HepG2 (cell line): Measurements from ENCODE around the gene CDC6. TPM values are rescaled to one million over a fixed set of nuclear protein-coding genes. Genes with fewer than 3 reads are reported as not detected.

Experiments used
- CCDC6 ChIP-seq: sonication (generic); formaldehyde crosslinking; IDR thresholded peaks from 2 replicates; pipeline ENCODE4 v1.8.1; 2022; ENCODE audit warnings: mild to moderate bottlenecking, missing genetic modification reagents, moderate library complexity
- EED ChIP-seq: sonication (generic); formaldehyde crosslinking; IDR thresholded peaks from 2 replicates; pipeline ENCODE4 v1.5.0; 2020; ENCODE audit warnings: mild to moderate bottlenecking, missing genetic modification reagents
- FOXC1 ChIP-seq: sonication (generic); formaldehyde crosslinking; IDR thresholded peaks from 2 replicates; pipeline ENCODE4 v1.8.0; 2022; ENCODE audit warnings: mild to moderate bottlenecking, missing genetic modification reagents, borderline replicate concordance
- GMEB2 ChIP-seq: IDR thresholded peaks from 2 replicates; pipeline ENCODE4 v1.6.1; 2016; ENCODE audit warnings: missing biosample characterization, missing genetic modification reagents, low read depth
- GPN1 ChIP-seq: sonication (generic); formaldehyde crosslinking; IDR thresholded peaks from 2 replicates; pipeline ENCODE4 v1.5.1; 2020; ENCODE audit warnings: missing genetic modification reagents, borderline replicate concordance
- HMGA1 ChIP-seq: sonication (generic); formaldehyde crosslinking; conservative IDR thresholded peaks from 2 replicates; pipeline ENCODE4 v1.4.0; 2020; ENCODE audit warnings: missing genetic modification reagents
- MAZ ChIP-seq, 2 experiments: sonication (generic) in 1 of 2; formaldehyde crosslinking in 1 of 2; IDR thresholded peaks; 2 replicates each; pipeline versions ENCODE4 v1.5.0 to v1.6.1; 2012 to 2020; ENCODE audit warnings: low read depth in 2 of 2, mild to moderate bottlenecking in 2 of 2, borderline replicate concordance in 1 of 2, improper control_type of control experiment in 1 of 2, low read length in 1 of 2, missing genetic modification reagents in 1 of 2, moderate library complexity in 1 of 2
- MED1 ChIP-seq: sonication (generic); formaldehyde crosslinking; IDR thresholded peaks from 2 replicates; pipeline ENCODE4 v1.4.0; 2020; ENCODE audit warnings: missing genetic modification reagents
- NCOA5 ChIP-seq: sonication (generic); formaldehyde crosslinking; IDR thresholded peaks from 2 replicates; pipeline ENCODE4 v1.4.0; 2020; ENCODE audit warnings: missing genetic modification reagents
- NFYC ChIP-seq: IDR thresholded peaks from 2 replicates; pipeline ENCODE4 v1.6.1; 2016; ENCODE audit warnings: missing genetic modification reagents, missing compliant biosample characterization
- PTBP1 ChIP-seq: fragments of 200-400 bp; formaldehyde crosslinking; IDR thresholded peaks from 2 replicates; pipeline ENCODE4 v1.6.1; 2018; ENCODE audit warnings: low read length, low read depth; ENCODE audit not compliant: poor library complexity, severe bottlenecking
- RARG ChIP-seq: sonication (generic); formaldehyde crosslinking; IDR thresholded peaks from 2 replicates; pipeline ENCODE4 v1.4.0; 2020; ENCODE audit warnings: low read depth, mild to moderate bottlenecking, missing genetic modification reagents
- RFX5 ChIP-seq: IDR thresholded peaks from 2 replicates; pipeline ENCODE4 v1.6.1; 2011; ENCODE audit warnings: low read depth, low read length, improper control_type of control experiment
- RFXAP ChIP-seq: sonication (generic); formaldehyde crosslinking; IDR thresholded peaks from 2 replicates; pipeline ENCODE4 v1.4.0; 2020; ENCODE audit warnings: missing genetic modification reagents, borderline replicate concordance
- SCMH1 ChIP-seq: sonication (generic); formaldehyde crosslinking; IDR thresholded peaks from 2 replicates; pipeline ENCODE4 v1.9.0; 2021; ENCODE audit warnings: missing genetic modification reagents, mild to moderate bottlenecking, borderline replicate concordance
- SNRNP70 ChIP-seq: fragments of 200-400 bp; formaldehyde crosslinking; IDR thresholded peaks from 2 replicates; pipeline ENCODE4 v1.6.1; 2017; ENCODE audit warnings: mild to moderate bottlenecking, low read depth, low read length, moderate library complexity
- TEAD3 ChIP-seq: optimal IDR thresholded peaks from 2 replicates; pipeline ENCODE3; 2016; ENCODE audit warnings: borderline replicate concordance
- ZC3H4 ChIP-seq: sonication (generic); formaldehyde crosslinking; IDR thresholded peaks from 2 replicates; pipeline ENCODE4 v1.4.0; 2020; ENCODE audit warnings: missing genetic modification reagents, borderline replicate concordance
- ZNF891 ChIP-seq: sonication (generic); formaldehyde crosslinking; IDR thresholded peaks from 2 replicates; pipeline ENCODE4 v1.5.0; 2020; ENCODE audit warnings: mild to moderate bottlenecking, missing genetic modification reagents
- ZSCAN31 ChIP-seq: sonication (generic); formaldehyde crosslinking; IDR thresholded peaks from 2 replicates; pipeline ENCODE4 v1.5.0; 2020; ENCODE audit warnings: low read depth, mild to moderate bottlenecking, missing genetic modification reagents
- polyA plus RNA-seq, 8 experiments: library from polyadenylated mRNA; depleted of rRNA in 3 of 8; stranded (reverse) in 7 of 8; unstranded in 1 of 8; fragments of >200 nt; fragmentation: Illumina TruSeq in 4 of 8; extraction: Trizol in 4 of 8; gene quantifications; 2 replicates each; pipeline versions ENCODE4 v1.2.1 to v1.2.3, GENCODE V29; 2011 to 2016; ENCODE audit warnings: low read depth in 4 of 8, missing spikeins in 1 of 8, mixed read lengths in 1 of 8; ENCODE audit not compliant: insufficient read depth in 1 of 8
- total RNA-seq, 5 experiments: library from RNA; depleted of rRNA; stranded (reverse); fragments of >200 nt; fragmentation: Illumina TruSeq; extraction: Trizol; gene quantifications; 2 replicates each; pipeline ENCODE4 v1.2.3, GENCODE V29; 2016; ENCODE audit warnings: low read depth in 1 of 5
- TF ChIP-seq, protein P1 (sequence below): sonication (generic); formaldehyde crosslinking; IDR thresholded peaks from 2 replicates; pipeline ENCODE4 v1.4.0; 2020; ENCODE audit warnings: missing genetic modification reagents, borderline replicate concordance
- TF ChIP-seq, protein P2 (sequence below): sonication (generic); formaldehyde crosslinking; IDR thresholded peaks from 2 replicates; pipeline ENCODE4 v1.4.0; 2020; ENCODE audit warnings: low read depth, mild to moderate bottlenecking, missing genetic modification reagents
- TF ChIP-seq, protein P3 (sequence below), 2 experiments: fragments of 450-650 bp in 1 of 2; sonication (generic) in 1 of 2; formaldehyde crosslinking; IDR thresholded peaks; 2 replicates each; pipeline versions ENCODE4 v1.5.0 to v1.8.0; 2020 to 2022; ENCODE audit warnings: mild to moderate bottlenecking in 1 of 2, missing genetic modification reagents in 1 of 2

CDC6 gene
- total and polyA plus RNA-seq, 2 of the 13 experiments (the other 11 are each of a cell fraction or from before 2014, with no cell fraction given) = 17.4 to 114 TPM

- peak; percentile 40 for TF ChIP-seq NFYC
- no peak for TF ChIP-seq GMEB2 (CRISPR knock-in tag)
- TF ChIP-seq PTBP1 = no peak
- TF ChIP-seq ZC3H4 (CRISPR knock-in tag) = no peak
- TF ChIP-seq ZSCAN31 = peak; percentile 77; the same call in 1 of the 2 replicates
- TF ChIP-seq, protein P1, sequence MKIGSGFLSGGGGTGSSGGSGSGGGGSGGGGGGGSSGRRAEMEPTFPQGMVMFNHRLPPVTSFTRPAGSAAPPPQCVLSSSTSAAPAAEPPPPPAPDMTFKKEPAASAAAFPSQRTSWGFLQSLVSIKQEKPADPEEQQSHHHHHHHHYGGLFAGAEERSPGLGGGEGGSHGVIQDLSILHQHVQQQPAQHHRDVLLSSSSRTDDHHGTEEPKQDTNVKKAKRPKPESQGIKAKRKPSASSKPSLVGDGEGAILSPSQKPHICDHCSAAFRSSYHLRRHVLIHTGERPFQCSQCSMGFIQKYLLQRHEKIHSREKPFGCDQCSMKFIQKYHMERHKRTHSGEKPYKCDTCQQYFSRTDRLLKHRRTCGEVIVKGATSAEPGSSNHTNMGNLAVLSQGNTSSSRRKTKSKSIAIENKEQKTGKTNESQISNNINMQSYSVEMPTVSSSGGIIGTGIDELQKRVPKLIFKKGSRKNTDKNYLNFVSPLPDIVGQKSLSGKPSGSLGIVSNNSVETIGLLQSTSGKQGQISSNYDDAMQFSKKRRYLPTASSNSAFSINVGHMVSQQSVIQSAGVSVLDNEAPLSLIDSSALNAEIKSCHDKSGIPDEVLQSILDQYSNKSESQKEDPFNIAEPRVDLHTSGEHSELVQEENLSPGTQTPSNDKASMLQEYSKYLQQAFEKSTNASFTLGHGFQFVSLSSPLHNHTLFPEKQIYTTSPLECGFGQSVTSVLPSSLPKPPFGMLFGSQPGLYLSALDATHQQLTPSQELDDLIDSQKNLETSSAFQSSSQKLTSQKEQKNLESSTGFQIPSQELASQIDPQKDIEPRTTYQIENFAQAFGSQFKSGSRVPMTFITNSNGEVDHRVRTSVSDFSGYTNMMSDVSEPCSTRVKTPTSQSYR = peak; percentile 97
- no peak for TF ChIP-seq GPN1 (CRISPR knock-in tag)
- peak; percentile 93 for TF ChIP-seq TEAD3 (CRISPR knock-in tag)
- 0 out of 2 replicates have a peak, but pooled peaks have one; percentile 37 for TF ChIP-seq CCDC6 (CRISPR knock-in tag)
- no peak for TF ChIP-seq EED
- TF ChIP-seq SNRNP70 = no peak
- TF ChIP-seq FOXC1 (CRISPR knock-in tag) = peak; percentile 56; the same call in 1 of the 2 replicates
- TF ChIP-seq MED1 (CRISPR knock-in tag) = peak; percentile 42; the same call in 1 of the 2 replicates
- 0 out of 2 replicates have a peak, but pooled peaks have one; percentile 52 for TF ChIP-seq RARG (CRISPR knock-in tag)
- TF ChIP-seq, protein P2, sequence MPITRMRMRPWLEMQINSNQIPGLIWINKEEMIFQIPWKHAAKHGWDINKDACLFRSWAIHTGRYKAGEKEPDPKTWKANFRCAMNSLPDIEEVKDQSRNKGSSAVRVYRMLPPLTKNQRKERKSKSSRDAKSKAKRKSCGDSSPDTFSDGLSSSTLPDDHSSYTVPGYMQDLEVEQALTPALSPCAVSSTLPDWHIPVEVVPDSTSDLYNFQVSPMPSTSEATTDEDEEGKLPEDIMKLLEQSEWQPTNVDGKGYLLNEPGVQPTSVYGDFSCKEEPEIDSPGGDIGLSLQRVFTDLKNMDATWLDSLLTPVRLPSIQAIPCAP = no peak
- TF ChIP-seq RFX5 = no peak
- TF ChIP-seq HMGA1 = no peak
- TF ChIP-seq, protein P3, sequence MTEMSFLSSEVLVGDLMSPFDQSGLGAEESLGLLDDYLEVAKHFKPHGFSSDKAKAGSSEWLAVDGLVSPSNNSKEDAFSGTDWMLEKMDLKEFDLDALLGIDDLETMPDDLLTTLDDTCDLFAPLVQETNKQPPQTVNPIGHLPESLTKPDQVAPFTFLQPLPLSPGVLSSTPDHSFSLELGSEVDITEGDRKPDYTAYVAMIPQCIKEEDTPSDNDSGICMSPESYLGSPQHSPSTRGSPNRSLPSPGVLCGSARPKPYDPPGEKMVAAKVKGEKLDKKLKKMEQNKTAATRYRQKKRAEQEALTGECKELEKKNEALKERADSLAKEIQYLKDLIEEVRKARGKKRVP (CRISPR knock-in tag; IDR thresholded peaks at IDR 0.05) = peak in 1 of 2 experiments; percentile 79; a peak in 2 of 4 replicates
- no peak for TF ChIP-seq SCMH1
- peak; percentile 82 for TF ChIP-seq ZNF891 (CRISPR knock-in tag)
- peak; percentile 42; the same call in 1 of the 2 replicates for TF ChIP-seq MAZ (IDR thresholded peaks at IDR 0.05; ENCODE audit: borderline replicate concordance, low read depth, low read length)
- TF ChIP-seq MAZ (CRISPR knock-in tag; IDR thresholded peaks at IDR 0.05; ENCODE audit: low read depth) = peak; percentile 71
- no peak for TF ChIP-seq RFXAP
- TF ChIP-seq NCOA5 (CRISPR knock-in tag) = no peak
Measured at GRCh38 chr17:40345161-40345993, 57.7 kb downstream of the CDC6 start (continued).
